H1 (cell line): ENCODE data around the gene PROKR1. TPM values are rescaled to one million over a fixed set of nuclear protein-coding genes. Genes with fewer than 3 reads are reported as not detected.

Experiments
- CTCF ChIA-PET: fragments of 300-600 bp; sonication (Branson Sonifier 250); formaldehyde crosslinking; loops from one replicate; lab custom pipeline; 2021; ENCODE audit not compliant: partially characterized antibody; lab: Charles Lee
- POLR2A ChIA-PET: fragments of 300-600 bp; sonication (Branson Sonifier 250); formaldehyde crosslinking; loops from one replicate; lab custom pipeline; 2021; ENCODE audit warnings: inconsistent platforms; ENCODE audit not compliant: partially characterized antibody; lab: Charles Lee
- DNase-seq, 2 experiments: peaks; one replicate each; pipeline versions ENCODE4 v3.0.0 to v3.0.0-alpha.2; 2010 to 2022; ENCODE audit warnings: low spot score in 2 of 2, low read depth in 1 of 2, mixed read lengths in 1 of 2
- FAIRE-seq: peaks from 2 replicates; lab custom pipeline; 2011; peaks lifted over from hg19 to GRCh38; lab: Jason Lieb, UNC
- H2AFZ ChIP-seq: 2 replicates; pipeline ENCODE4 v1.8.1; 2012; ENCODE audit warnings: low read length, inconsistent platforms
- H2AK5ac ChIP-seq: 2 replicates; pipeline ENCODE4 v1.6.1; 2013; ENCODE audit warnings: low read depth, low read length
- H2BK120ac ChIP-seq: replicated peaks from 2 replicates; pipeline ENCODE3; 2013; ENCODE audit warnings: low read depth, low read length, inconsistent platforms
- H2BK12ac ChIP-seq: 2 replicates; pipeline ENCODE4 v1.6.1; 2013; ENCODE audit warnings: low read depth, low read length
- H2BK15ac ChIP-seq: 2 replicates; pipeline ENCODE4 v1.6.1; 2013; ENCODE audit warnings: low read length
- H2BK20ac ChIP-seq: 2 replicates; pipeline ENCODE4 v1.6.1; 2013; ENCODE audit warnings: low read length
- H2BK5ac ChIP-seq: 2 replicates; pipeline ENCODE4 v1.6.1; 2013; ENCODE audit warnings: low read depth, low read length
- H3K14ac ChIP-seq: 2 replicates; pipeline ENCODE4 v1.6.1; 2013; ENCODE audit warnings: inconsistent platforms; ENCODE audit not compliant: insufficient read length
- H3K18ac ChIP-seq: 2 replicates; pipeline ENCODE4 v1.6.1; 2013; ENCODE audit warnings: low read length; ENCODE audit errors: extremely low read depth
- H3K23ac ChIP-seq: 2 replicates; pipeline ENCODE4 v1.6.1; 2013; ENCODE audit warnings: inconsistent platforms; ENCODE audit not compliant: insufficient read length
- H3K23me2 ChIP-seq: 2 replicates; pipeline ENCODE4 v1.6.1; 2013; ENCODE audit warnings: low read depth, low read length
- H3K27ac ChIP-seq: 2 replicates; pipeline ENCODE4 v1.6.1; 2011; ENCODE audit warnings: low read depth, low read length, inconsistent platforms
- H3K27me3 ChIP-seq, 4 experiments: replicated peaks in 1 of 4; 1 replicate in 1 of 4; 2 replicates in 3 of 4; pipeline versions ENCODE4 v1.6.1 to v1.8.1; 2011 to 2013; ENCODE audit warnings: low read length in 3 of 4, mild to moderate bottlenecking in 3 of 4, inconsistent platforms in 2 of 4, mixed read lengths in 2 of 4, moderate library complexity in 1 of 4; ENCODE audit not compliant: control insufficient read depth in 3 of 4, insufficient read depth in 3 of 4; ENCODE audit errors: extremely low read depth in 1 of 4
- H3K36me3 ChIP-seq, 4 experiments: 2 replicates each; pipeline versions ENCODE4 v1.6.1 to v1.8.1; 2011 to 2013; ENCODE audit warnings: mild to moderate bottlenecking in 4 of 4, low read length in 3 of 4, moderate library complexity in 2 of 4, control low read depth in 1 of 4, inconsistent platforms in 1 of 4; ENCODE audit not compliant: insufficient read depth in 4 of 4, control insufficient read depth in 2 of 4
- H3K4ac ChIP-seq: replicated peaks from 2 replicates; pipeline ENCODE3; 2013; ENCODE audit warnings: low read length, low read depth, mixed read lengths, inconsistent platforms; ENCODE audit not compliant: insufficient read length
- H3K4me1 ChIP-seq, 4 experiments: replicated peaks in 1 of 4; 1 replicate in 1 of 4; 2 replicates in 3 of 4; pipeline versions ENCODE4 v1.6.1 to v1.8.1; 2011 to 2013; ENCODE audit warnings: low read length in 3 of 4, inconsistent platforms in 2 of 4, mixed read lengths in 1 of 4; ENCODE audit not compliant: insufficient read depth in 4 of 4, control insufficient read depth in 3 of 4
- H3K4me2 ChIP-seq, 2 experiments: 2 replicates each; pipeline versions ENCODE4 v1.6.1 to v1.8.1; 2011 to 2013; ENCODE audit warnings: low read depth in 2 of 2, low read length in 2 of 2, control low read depth in 1 of 2, inconsistent platforms in 1 of 2, mild to moderate bottlenecking in 1 of 2; ENCODE audit not compliant: insufficient read depth in 1 of 2
- H3K4me3 ChIP-seq, 4 experiments: fragments of 200-600, 300-600 bp in 1 of 4; sonication (generic), shearing (Covaris generic), sonication (Bioruptor Twin) in 1 of 4; 2 replicates each; pipeline versions ENCODE4 v1.5.1 to v1.8.1; 2011 to 2016; ENCODE audit warnings: low read length in 4 of 4, low read depth in 3 of 4, control low read depth in 2 of 4, inconsistent platforms in 2 of 4, mild to moderate bottlenecking in 2 of 4, mixed read lengths in 1 of 4, moderate library complexity in 1 of 4; ENCODE audit not compliant: insufficient read depth in 2 of 4; ENCODE audit errors: extremely low read depth in 1 of 4
- H3K56ac ChIP-seq: replicated peaks from 2 replicates; pipeline ENCODE3; 2013; ENCODE audit warnings: low read depth, mild to moderate bottlenecking, mixed read lengths, low read length, inconsistent platforms; ENCODE audit not compliant: insufficient read length
- H3K79me1 ChIP-seq: 2 replicates; pipeline ENCODE4 v1.6.1; 2013; ENCODE audit warnings: low read depth, low read length, control low read depth
- H3K79me2 ChIP-seq, 2 experiments: 2 replicates each; pipeline versions ENCODE4 v1.6.1 to v1.8.1; 2012 to 2013; ENCODE audit warnings: low read length in 2 of 2, mild to moderate bottlenecking in 2 of 2, inconsistent platforms in 1 of 2; ENCODE audit not compliant: insufficient read depth in 2 of 2, control insufficient read depth in 1 of 2
- H3K9ac ChIP-seq, 4 experiments: replicated peaks in 1 of 4; 1 replicate in 1 of 4; 2 replicates in 3 of 4; pipeline versions ENCODE4 v1.6.1 to v1.8.1; 2011 to 2013; ENCODE audit warnings: low read depth in 3 of 4, low read length in 3 of 4, control low read depth in 2 of 4, mild to moderate bottlenecking in 2 of 4, moderate library complexity in 2 of 4, inconsistent platforms in 1 of 4; ENCODE audit errors: extremely low read depth in 1 of 4
- H3K9me3 ChIP-seq, 2 experiments: 2 replicates each; pipeline versions ENCODE4 v1.6.1 to v1.8.1; 2012 to 2013; ENCODE audit warnings: mild to moderate bottlenecking in 2 of 2, moderate library complexity in 2 of 2, control low read depth in 1 of 2, inconsistent platforms in 1 of 2, low read depth in 1 of 2, low read length in 1 of 2, mixed read lengths in 1 of 2; ENCODE audit not compliant: insufficient read depth in 2 of 2
- H4K20me1 ChIP-seq, 2 experiments: replicated peaks in 1 of 2; 2 replicates each; pipeline versions ENCODE3 to v1.8.1; 2011 to 2013; ENCODE audit warnings: inconsistent platforms in 2 of 2, low read length in 2 of 2, mild to moderate bottlenecking in 1 of 2; ENCODE audit not compliant: insufficient read depth in 2 of 2, control insufficient read depth in 1 of 2
- H4K5ac ChIP-seq: 2 replicates; pipeline ENCODE4 v1.6.1; 2013; ENCODE audit warnings: low read length, low read depth, mixed read lengths, inconsistent platforms; ENCODE audit not compliant: insufficient read length
- H4K8ac ChIP-seq: 2 replicates; pipeline ENCODE4 v1.8.0; 2013; ENCODE audit warnings: mild to moderate bottlenecking, moderate library complexity, low read length, inconsistent platforms; ENCODE audit not compliant: insufficient read depth; ENCODE audit errors: extremely low read depth
- H4K91ac ChIP-seq: replicated peaks from 2 replicates; pipeline ENCODE3; 2013; ENCODE audit warnings: low read length, mixed read lengths, inconsistent platforms; ENCODE audit not compliant: insufficient read length
- ASH2L ChIP-seq: fragments of 200-600, 300-600 bp; sonication (generic); IDR thresholded peaks from one replicate; pipeline ENCODE4 v1.7.1; 2017; ENCODE audit warnings: low read length
- CBX5 ChIP-seq: fragments of 300-800, 300-1000 bp; sonication (generic); IDR thresholded peaks from 2 replicates; pipeline ENCODE4 v1.7.1; 2016; ENCODE audit warnings: antibody characterized with exemption, low read length, low read depth
- CHD2 ChIP-seq: IDR thresholded peaks from 2 replicates; pipeline ENCODE4 v1.6.1; 2012; ENCODE audit warnings: low read length, improper control_type of control experiment
- EZH2 ChIP-seq: fragments of 200-600 bp; sonication (generic); IDR thresholded peaks from 2 replicates; pipeline ENCODE4 v1.7.1; 2012; ENCODE audit warnings: low read depth, mild to moderate bottlenecking, moderate library complexity, low read length, inconsistent platforms; ENCODE audit not compliant: severe bottlenecking
- GABPA ChIP-seq: IDR thresholded peaks from 2 replicates; pipeline ENCODE4 v1.6.1; 2011; ENCODE audit warnings: mild to moderate bottlenecking, low read length, moderate library complexity, borderline replicate concordance; ENCODE audit not compliant: insufficient read depth
- KDM1A ChIP-seq: fragments of 200-600, 300-600 bp; sonication (generic); IDR thresholded peaks from 2 replicates; pipeline ENCODE4 v1.7.1; 2016; ENCODE audit warnings: mild to moderate bottlenecking, low read length, borderline replicate concordance
- KDM4A ChIP-seq: IDR thresholded peaks from one replicate; pipeline ENCODE4 v1.7.1; 2012; ENCODE audit warnings: low read depth, mild to moderate bottlenecking, moderate library complexity, low read length, inconsistent platforms; ENCODE audit not compliant: severe bottlenecking
- NRF1 ChIP-seq: IDR thresholded peaks from 2 replicates; pipeline ENCODE4 v1.6.1; 2011; ENCODE audit warnings: mild to moderate bottlenecking, low read depth, low read length, improper control_type of control experiment
- POLR2A ChIP-seq, 2 experiments: IDR thresholded peaks; 1 replicate in 1 of 2; 2 replicates in 1 of 2; pipeline ENCODE4 v1.6.1; 2011; ENCODE audit warnings: low read depth in 2 of 2, low read length in 2 of 2, mild to moderate bottlenecking in 2 of 2; ENCODE audit errors: control extremely low read depth in 1 of 2
- POU5F1 ChIP-seq: IDR thresholded peaks from 2 replicates; pipeline ENCODE4 v1.6.1; 2011; ENCODE audit warnings: low read depth, mild to moderate bottlenecking, low read length, moderate library complexity
- RBBP5 ChIP-seq: IDR thresholded peaks from 2 replicates; pipeline ENCODE4 v1.7.1; 2012; ENCODE audit warnings: low read depth, mild to moderate bottlenecking, inconsistent platforms, low read length, moderate library complexity, borderline replicate concordance
- SAP30 ChIP-seq: fragments of 300-600 bp; sonication (generic); IDR thresholded peaks from 2 replicates; pipeline ENCODE4 v1.7.1; 2012; ENCODE audit warnings: low read length, moderate library complexity, mild to moderate bottlenecking, inconsistent platforms; ENCODE audit not compliant: insufficient read depth, insufficient replicate concordance
- SIN3A ChIP-seq, 2 experiments: IDR thresholded peaks in 1 of 2; conservative IDR thresholded peaks in 1 of 2; 2 replicates each; pipeline ENCODE4 v1.6.1; 2011 to 2012; ENCODE audit warnings: low read length in 2 of 2, improper control_type of control experiment in 1 of 2, low read depth in 1 of 2, mild to moderate bottlenecking in 1 of 2
- SIRT6 ChIP-seq: IDR thresholded peaks from one replicate; pipeline ENCODE4 v1.7.1; 2012; ENCODE audit warnings: low read length, inconsistent platforms
- SP2 ChIP-seq: IDR thresholded peaks from 2 replicates; pipeline ENCODE4 v1.6.1; 2012; ENCODE audit warnings: mild to moderate bottlenecking, low read length, inconsistent platforms
- SP4 ChIP-seq: IDR thresholded peaks from 2 replicates; pipeline ENCODE4 v1.6.1; 2012; ENCODE audit warnings: low read length, inconsistent platforms
- WGBS, 2 experiments: shearing (Covaris generic) in 1 of 2; methylation state at CpG; one replicate each; pipeline versions ENCODE4 v1.1.6 to v1.1.7; 2013 to 2015; ENCODE audit warnings: low lambda C conversion rate in 2 of 2, mixed read lengths in 2 of 2, inconsistent platforms in 1 of 2, low coverage in 1 of 2, missing lambda C conversion rate in 1 of 2; ENCODE audit not compliant: insufficient replicate concordance in 2 of 2, insufficient coverage in 1 of 2, insufficient read length in 1 of 2; ENCODE audit errors: extremely low coverage in 1 of 2, missing lambda C conversion rate in 1 of 2; 5-methylcytosine and 5-hydroxymethylcytosine counted together
- polyA plus RNA-seq, 7 experiments: library from polyadenylated mRNA; depleted of rRNA in 3 of 7; stranded (reverse) in 5 of 7; unstranded in 2 of 7; fragments of >200 nt in 5 of 7; fragments of 200-250 nt in 2 of 7; gene quantifications; 1 replicate in 5 of 7; 2 replicates in 1 of 7; 4 replicates in 1 of 7; pipeline versions ENCODE4 v1.2.1 to v1.2.3, GENCODE V29; 2011 to 2013; ENCODE audit warnings: missing spikeins in 2 of 7, mixed read lengths in 2 of 7
- total RNA-seq: library from RNA; stranded (reverse); fragmentation: NEBNext Ultra II Directional; extraction: Animal tissue kit (Norgen Biotek cat#: 25700); gene quantifications from 2 replicates; pipeline ENCODE4 v1.2.1, GENCODE V29; 2021

The PROKR1 gene
- total and polyA plus RNA-seq, 2 of the 8 experiments (the other 6 are each of a cell fraction or from before 2014, with no cell fraction given): 1.8 to 3.9 TPM

GRCh38 chr2:68604077-68604476 is 39.3 kb upstream of the PROKR1 start:
- Histone ChIP-seq H3K4ac (no peak overlapping the region), H3K4me1 (no peaks in the 10 kb centered on the region), H3K56ac (no peak overlapping the region), H4K91ac (no peak overlapping the region), H3K4me3 (no peak overlapping the region), H2BK20ac (no peak overlapping the region), H3K9ac (no peak overlapping the region), H2AK5ac (no peak overlapping the region), H3K27ac (no peak overlapping the region), H2BK12ac (no peak overlapping the region), H3K18ac (no peak overlapping the region), H2AFZ (no peak overlapping the region), H3K79me2 (no peaks in the 10 kb centered on the region), H3K14ac (no peak overlapping the region), H4K8ac (no peak overlapping the region), H2BK5ac (no peak overlapping the region), H3K79me1 (no peaks in the 10 kb centered on the region), H3K23me2 (no peaks in the 10 kb centered on the region; the same call in 1 of the 2 replicates), H3K9me3 (peaks cover 0 to 3% of the 10 kb centered on the region in 2 experiments; a peak in 1 of 4 replicates), H2BK15ac (no peak overlapping the region), H4K5ac (no peak overlapping the region), H3K4me2 (no peak overlapping the region), H2BK120ac (no peak overlapping the region), H3K27me3 (no peaks in the 10 kb centered on the region), H4K20me1 (no peaks in the 10 kb centered on the region), H3K23ac (no peak overlapping the region), H3K36me3 (no peaks in the 10 kb centered on the region)
- POLR2A ChIA-PET: no interaction called here
- 88% methylated on average over 3 of the region's 3 CpGs; no CpG with 5 or more reads in 1 of the 2 experiments for WGBS, 2 experiments
- DNase-seq (no peak), FAIRE-seq (no peak)
- CTCF ChIA-PET: interaction anchor here (1.0 to 1.4 kb wide), 4 partner anchors 9 to 34 kb away, joined by 3 to 4 read pairs (median 3); no protein-coding TSS in a partner anchor
- no peak for TF ChIP-seq POLR2A (IDR thresholded peaks at IDR 0.05; ENCODE audit: control extremely low read depth in 1 of 2, low read depth in 2 of 2, low read length in 2 of 2)
- TF ChIP-seq ASH2L: no peak
- TF ChIP-seq SAP30: no peak
- TF ChIP-seq SP4: no peak
- TF ChIP-seq CHD2: no peak
- no peak for TF ChIP-seq SIRT6
- TF ChIP-seq KDM1A: no peak
- TF ChIP-seq EZH2: no peak
- TF ChIP-seq NRF1: no peak
- TF ChIP-seq CBX5: no peak
- no peak for TF ChIP-seq RBBP5
- no peak for TF ChIP-seq SIN3A (conservative IDR thresholded peaks at IDR 0.05 in 1 of 2, IDR thresholded peaks at IDR 0.05 in 1 of 2; ENCODE audit: low read depth in 1 of 2, low read length in 2 of 2)
- no peak for TF ChIP-seq SP2
- TF ChIP-seq POU5F1: no peak
- no peak for TF ChIP-seq GABPA
- TF ChIP-seq KDM4A: no peak
